ENCODE measurements around the gene WDR20. TPM values are rescaled to one million over a fixed set of nuclear protein-coding genes. Genes with fewer than 3 reads are reported as not detected.
A peak's percentile ranks its signal among the peaks of the same experiment; 100 is the strongest.
"Not testable (repeated sequence)": the region's sequence is repeated elsewhere in the genome, so short reads cannot be mapped to it uniquely, and the experiment has no call there.

Gene WDR20
- total RNA-seq, 1 experiment from 2014 or later, result 12.2 TPM

DNA sequence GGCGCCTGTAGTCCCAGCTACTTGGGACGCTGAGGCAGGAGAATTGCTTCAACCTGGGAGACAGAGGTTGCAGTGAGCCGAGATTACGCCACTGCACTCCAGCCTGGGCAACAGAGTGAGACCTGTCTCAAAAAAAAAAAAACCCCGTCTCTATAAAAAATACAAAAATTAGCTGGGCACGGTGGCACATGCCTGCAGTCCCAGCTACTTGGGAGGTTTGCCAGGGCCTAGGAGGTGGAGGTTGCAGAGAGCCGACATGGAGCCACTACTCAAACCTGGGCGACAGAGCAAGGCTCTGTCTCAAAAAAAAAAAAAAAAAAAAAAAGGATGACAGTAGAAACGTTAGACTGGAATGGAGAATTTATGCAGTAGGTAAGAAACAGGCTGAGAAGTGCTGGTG lies 5.7 kb upstream of the WDR20 start:
- DNase-seq (ENCODE audit: low read depth), result not testable (repeated sequence)

DNA sequence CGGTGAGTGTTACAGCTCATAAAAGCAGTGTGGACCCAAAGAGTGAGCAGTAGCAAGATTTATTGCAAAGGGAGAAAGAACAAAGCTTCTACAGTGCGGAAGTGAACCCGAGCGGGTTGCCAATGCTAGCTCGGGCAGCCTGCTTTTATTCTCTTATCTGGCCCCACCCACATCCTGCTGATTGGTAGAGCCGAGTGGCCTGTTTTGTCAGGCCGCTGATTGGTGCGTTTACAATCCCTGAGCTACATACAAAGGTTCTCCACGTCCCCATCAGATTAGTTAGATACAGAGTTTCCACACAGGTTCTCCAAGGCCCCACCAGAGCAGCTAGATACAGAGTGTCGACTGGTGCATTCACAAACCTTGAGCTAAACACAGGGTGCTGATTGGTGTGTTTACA lies 5.0 kb upstream of the WDR20 start:
- DNase-seq (ENCODE audit: low read depth), result not testable (repeated sequence)

DNA sequence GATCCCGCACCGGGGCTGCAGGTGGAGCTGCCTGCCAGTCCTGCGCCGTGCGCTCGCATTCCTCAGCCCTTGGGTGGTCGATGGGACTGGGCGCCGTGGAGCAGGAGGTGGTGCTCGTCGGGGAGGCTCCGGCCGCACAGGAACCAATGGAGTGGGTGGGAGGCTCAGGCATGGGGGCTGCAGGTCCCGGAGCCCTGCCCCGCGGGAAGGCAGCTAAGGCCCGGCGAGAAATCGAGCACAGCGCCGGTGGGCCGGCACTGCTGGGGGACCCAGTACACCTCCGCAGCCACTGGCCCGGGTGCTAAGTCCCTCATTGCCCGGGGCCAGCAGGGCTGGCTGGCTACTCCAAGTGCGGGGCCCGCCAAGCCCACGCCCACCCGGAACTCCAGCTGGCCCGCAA lies 4.2 kb upstream of the WDR20 start:
- not testable (repeated sequence) for DNase-seq (ENCODE audit: low read depth)

DNA sequence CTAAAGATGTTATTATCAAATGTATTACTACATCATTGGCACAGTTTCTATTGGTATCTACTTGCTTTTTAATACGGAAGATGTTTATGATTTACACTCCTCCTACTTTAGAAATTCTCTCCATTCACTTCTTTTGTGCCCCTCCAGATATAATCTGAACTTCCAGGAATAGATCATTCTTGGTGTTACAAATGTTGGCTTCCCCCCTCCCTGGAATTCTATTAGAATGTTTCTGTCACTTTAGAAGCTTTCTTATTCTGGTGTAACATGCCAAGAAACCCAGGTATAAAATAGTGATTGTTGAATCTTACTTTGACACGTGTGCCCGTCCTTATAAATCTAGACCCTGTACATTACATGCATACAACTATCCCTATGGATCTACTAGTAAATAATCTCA lies 1.2 kb upstream of the WDR20 start:
- no peak for DNase-seq (ENCODE audit: low read depth)

DNA sequence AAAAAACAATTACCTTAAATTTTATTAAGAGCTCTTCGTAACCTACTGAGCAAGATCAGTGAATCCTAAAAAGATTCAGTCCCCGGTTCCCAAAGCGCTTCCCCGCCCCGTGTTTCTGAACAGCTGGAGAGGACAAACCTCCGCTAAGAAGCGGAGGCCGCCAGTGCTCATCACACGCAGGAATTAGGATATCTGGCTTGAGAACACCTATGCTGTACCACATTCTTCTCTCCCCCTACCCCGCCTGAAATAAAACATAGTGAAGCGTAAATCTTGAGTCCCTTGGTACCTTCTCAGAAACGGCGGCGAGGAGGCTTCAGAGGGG lies 774 bp upstream of the WDR20 start:
- DNase-seq (ENCODE audit: low read depth), result no peak

DNA sequence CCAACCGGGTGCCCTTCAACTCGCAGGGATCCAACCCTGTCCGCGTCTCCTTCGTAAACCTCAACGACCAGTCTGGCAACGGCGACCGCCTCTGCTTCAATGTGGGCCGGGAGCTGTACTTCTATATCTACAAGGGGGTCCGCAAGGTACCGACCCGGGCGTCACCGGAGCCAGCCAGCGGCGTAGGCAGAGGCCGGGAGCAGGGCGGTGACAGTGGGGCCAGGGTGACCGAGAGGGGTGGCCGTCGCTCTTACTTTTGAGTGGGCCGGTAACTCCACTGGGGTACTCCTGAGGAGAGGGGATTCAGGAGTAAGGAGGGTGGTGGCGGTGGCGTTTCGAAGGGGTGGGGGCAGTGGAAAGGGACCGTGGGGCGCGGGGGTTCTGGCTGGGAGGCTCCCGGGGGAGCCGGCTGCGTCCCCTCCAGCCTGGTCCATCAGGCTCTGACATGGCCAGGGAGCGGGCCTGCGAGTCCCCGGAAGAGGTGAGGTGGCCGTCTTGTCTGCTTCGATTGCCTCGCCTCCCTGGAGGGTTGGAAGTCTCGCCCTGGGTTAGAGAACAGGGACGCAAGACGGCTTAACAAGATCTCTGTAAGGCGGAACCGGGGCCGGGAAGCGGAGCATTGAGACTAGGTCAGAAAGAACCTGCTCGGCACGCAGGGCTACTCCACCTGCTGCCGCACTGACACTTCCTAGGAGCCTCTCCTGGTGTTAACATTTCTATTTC lies 491 bp downstream of the WDR20 start:
- peak; percentile 54 for DNase-seq (ENCODE audit: low read depth)

DNA sequence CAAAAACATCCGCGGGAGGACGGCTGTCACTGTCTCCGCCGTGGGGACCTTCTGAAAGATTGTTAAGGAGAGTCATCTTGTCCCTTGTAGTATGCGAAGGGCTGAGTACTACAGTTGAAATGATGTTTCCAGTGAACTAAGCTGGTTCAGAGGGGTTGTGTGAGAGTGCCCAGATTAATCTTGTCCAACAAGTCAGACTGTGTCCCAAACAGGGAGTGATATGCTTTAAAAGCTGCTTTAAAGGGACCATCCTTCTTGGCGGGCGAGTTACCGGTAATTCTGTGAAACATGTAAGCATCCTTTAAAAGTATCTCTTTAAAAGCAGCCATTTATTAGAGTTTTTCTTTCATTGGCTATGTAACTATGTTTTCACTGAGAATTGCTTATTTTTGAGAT lies 1.1 kb downstream of the WDR20 start:
- no peak for DNase-seq (ENCODE audit: low read depth)

DNA sequence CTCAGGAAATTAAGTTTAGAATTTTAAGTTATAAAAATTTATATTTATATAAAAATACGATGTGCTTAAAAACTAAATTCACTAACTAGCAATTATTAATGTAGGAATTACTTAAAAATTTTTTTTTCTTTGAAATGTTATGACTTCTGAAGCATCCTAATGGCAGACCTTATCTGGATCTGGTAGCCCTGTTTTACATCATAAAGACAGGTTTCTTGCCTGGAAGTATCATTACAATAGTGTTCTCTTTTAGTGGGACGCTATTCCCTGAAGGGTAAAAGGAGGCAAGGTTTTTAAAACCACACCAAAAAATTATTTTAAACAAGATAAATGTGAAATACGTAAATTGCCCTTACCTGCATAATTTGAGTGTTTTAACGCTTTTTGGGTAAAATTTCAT lies 2.1 kb downstream of the WDR20 start:
- no peak for DNase-seq (ENCODE audit: low read depth)

DNA sequence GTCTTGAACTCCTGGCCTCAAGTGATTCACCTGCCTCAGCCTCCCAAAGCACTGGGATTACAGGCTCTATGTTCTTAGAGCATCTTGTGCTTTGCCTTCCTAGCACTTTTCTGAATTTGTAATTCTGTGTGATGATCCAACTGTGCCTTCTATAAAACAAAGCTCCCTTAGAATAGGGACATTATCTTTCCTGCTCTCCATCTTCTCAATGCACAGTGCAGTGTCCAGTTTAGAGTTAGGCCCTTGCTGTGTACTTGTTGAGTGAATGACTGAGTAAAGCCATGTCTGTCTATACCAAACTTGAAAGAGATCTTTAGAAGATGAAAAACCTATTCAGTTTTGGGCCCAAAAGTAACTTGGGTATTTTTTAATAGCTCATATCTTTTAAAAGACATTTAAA lies 5.2 kb downstream of the WDR20 start:
- no peak for DNase-seq (ENCODE audit: low read depth)

DNA sequence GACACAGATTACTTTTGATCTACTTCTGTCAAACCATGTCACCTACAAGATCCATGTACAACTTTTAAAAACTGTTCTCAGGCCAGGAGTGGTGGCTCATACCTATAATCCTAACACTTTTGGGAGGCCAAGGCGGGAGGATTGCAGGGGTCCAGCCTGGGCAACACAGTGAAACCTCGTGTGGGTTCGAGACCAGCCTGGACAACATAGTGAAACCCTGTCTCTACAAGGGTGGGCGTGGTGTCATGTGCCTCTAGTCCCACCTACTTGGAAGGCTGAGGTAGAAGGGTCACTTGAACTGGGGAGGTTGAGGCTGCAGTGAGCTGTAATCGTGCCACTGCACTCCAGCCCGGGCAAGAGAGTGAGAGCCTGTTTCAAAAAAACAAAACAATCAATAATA lies 5.7 kb downstream of the WDR20 start:
- DNase-seq (ENCODE audit: low read depth), result no peak

DNA sequence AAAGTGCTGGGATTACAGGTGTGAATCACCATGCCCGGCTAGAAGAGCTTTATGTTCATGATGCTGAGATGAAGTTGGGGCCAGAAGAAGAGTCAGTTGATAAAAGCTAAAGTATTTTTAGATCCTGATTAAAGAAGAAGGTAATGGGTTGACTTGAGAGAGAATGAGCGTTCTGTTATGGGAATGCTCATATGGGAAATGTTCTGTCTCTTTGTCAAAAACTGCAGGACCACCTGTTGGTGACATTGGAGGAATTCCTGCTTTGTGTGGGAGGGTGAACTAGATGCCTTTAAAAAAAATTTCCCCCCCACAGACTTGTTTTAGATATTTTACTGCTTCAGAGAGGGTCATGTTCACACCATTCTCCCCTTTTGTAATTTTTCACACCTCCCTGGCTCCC lies 6.7 kb downstream of the WDR20 start:
- no peak for DNase-seq (ENCODE audit: low read depth)

DNA sequence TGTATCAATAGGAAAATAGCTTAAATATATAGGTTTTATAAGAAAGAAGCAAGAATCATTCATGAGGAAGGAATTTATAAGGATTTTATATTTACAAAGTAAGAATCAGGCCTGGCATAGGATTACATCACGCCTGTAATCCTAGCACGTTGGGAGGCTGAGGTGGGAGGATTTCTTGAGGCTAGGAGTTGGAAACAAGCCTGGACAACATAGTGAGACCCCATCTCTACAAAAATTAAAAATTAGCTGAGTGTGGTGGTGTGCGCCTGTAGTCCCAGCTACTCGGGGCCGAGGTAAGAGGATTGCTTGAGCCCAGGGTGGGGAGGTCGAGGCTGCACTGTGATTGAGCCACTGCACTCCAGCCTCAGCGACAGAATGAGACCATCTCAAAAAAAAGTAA lies 10.4 kb downstream of the WDR20 start:
- DNase-seq (ENCODE audit: low read depth), result no peak

DNA sequence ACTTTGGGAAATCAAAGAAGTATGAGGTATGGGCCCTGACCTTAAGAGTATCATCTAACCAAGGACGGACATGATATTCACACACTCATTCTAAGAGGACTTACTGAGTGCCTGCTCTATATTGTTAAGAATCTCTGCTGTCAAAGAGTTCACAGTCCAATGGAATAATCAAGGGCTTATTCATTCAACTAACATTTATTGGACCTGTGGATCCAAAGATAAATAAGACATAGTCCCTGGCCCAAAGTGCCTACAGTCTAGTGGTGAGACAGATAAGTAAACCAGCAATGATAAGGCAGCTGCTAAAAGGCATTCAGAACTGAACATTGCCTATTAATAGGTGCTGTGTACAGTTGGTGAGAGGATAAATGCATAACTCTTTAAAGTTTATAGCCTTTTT lies 11.0 kb downstream of the WDR20 start:
- no peak for DNase-seq (ENCODE audit: low read depth)

DNA sequence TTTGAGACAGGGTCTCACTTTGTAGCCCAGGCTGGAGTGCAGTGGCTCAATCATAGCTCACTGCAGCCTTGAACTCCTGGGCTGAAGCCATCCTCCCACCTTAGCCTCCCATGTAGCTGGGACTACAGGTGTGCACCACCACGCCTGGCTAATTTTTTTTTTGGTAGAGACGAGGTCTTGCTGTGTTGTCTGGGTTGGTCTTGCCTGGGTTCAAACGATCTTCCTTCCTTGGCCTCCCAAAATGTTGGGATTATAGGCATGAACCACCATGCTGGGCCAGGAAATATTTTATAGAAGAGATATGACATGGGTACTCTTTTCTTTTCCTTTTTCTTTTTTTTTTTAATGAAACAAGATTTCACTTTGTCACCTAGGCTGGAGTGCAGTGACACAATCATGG lies 11.7 kb downstream of the WDR20 start:
- DNase-seq (ENCODE audit: low read depth), result not testable (repeated sequence)

DNA sequence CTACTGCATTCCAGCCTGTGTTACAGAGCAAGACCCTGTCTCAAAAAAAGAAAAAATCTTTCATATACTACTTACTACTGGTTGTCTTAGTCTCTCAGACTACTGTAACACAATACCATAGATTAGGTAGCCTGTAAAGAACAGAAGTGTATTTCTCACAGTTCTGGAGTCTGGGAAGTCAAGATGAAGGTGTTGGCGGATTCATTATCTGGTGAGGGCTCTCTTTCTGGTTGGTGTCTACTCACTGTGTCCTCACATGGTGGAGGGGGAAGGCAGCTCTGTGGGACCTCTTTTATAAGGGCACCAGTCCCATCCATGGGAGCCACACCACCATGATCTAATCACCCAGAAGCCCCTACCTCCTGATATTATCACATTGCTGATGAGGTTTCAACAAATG lies 14.4 kb downstream of the WDR20 start:
- DNase-seq (ENCODE audit: low read depth), result no peak

DNA sequence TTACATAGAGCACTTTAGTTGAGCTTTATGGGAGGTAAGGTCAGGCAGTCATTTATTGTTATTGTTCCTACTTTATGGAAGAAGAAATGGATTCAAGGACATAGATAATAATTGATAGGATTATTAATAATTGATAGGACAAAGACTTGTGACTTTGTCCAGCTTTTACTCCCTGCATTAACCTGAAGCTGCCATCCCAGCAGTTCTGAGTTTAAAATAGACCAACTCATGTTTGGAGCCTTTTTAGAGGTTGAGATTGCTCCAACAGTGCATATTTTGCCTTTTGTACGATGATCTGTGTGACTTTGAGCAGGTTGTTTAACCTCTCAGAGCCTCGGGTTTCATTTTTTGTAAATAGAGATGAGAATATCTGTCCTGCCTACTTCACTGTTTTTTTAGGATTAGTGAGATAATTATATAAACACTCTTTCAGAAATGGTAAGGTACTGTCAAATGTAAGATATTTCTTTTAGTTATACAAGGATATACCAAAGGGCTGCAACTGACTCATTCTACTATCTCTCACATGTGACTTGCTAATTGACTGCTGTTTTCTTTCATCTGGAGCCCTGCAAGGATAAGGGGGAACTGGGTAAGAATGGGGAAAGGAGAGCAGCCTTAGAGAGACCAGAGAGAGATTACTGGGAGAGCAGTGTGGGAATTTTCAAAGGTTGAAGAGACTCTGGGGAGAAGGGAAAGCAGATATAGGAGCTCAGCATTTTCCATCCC lies 15.3 kb downstream of the WDR20 start:
- peak; percentile 38 for DNase-seq (ENCODE audit: low read depth)

DNA sequence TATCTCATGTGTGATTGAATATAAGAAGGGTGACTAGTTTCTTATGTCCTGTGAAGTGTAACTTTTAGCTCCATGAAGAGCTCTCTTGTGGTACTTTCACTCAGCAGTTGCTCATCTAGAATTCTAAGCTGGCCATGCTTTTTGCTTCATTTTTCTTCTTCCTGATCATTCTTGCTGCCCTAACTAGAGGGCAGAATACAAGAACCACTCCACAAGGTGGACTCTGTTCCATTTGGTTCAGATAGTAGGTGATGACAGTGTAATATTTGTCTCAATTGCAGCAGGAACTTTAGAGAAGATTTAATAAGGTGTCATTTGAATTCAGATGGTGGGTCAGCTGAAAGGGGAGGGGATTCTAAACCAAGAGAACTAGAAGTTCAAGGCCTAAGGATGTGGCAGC lies 17.6 kb downstream of the WDR20 start:
- DNase-seq (ENCODE audit: low read depth), result no peak

DNA sequence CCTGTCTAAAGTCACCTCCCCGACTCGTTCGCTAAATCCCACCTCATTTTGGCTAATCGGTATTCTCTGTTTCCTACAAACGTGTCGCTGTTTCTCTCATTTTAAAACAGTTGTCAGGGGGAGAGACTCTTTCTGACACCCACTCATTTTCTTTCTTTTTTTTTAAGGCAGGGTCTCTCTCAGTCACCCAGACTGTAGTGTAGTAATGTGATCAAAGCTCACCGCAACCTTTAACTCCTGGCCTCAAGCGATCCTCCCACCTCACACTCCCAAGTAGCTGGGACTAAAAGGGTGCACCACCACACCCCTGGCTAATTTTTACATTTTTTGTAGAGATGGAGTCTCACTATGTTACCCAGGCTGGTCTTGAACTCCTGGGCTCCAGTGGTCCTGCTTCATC lies 19.1 kb downstream of the WDR20 start:
- DNase-seq (ENCODE audit: low read depth), result no peak

DNA sequence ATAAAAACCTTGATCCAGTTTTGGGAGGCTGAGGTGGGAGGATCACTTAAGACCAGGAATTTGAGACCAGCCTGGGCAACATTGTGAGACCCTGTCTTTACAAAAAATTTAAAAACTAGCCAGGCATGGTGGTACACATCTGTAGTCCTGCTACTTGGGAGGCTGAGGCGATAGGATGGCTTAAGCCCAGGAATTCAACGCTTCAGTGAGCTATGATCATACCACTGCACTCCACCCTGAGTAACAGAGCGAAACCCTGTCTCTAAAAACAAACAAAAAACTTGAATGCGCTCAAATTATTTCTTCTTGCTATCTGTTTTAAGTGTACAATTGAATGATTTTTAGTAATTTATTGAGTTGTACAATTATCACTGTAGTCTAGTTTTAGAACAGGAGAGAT lies 20.1 kb downstream of the WDR20 start:
- no peak for DNase-seq (ENCODE audit: low read depth)

DNA sequence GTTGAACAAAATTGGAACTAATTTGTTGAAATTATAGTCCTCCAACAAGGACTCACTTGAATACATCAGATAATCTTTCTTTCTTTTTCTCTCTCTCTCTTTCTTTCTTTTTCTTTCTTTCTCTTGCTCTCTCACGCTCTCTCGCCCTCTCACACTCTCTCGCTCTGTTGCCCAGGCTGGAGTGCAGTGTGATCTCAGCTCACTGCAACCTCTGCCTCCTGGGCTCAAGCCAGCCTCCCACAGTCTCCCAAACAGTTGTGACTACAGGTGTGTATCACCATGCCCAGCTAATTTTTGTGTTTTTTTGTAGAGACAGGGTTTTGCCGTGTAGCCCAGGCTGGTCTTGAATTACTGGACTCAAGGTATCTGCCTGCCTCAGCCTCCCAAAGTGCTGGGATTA lies 22.8 kb downstream of the WDR20 start:
- DNase-seq (ENCODE audit: low read depth), result no peak

DNA sequence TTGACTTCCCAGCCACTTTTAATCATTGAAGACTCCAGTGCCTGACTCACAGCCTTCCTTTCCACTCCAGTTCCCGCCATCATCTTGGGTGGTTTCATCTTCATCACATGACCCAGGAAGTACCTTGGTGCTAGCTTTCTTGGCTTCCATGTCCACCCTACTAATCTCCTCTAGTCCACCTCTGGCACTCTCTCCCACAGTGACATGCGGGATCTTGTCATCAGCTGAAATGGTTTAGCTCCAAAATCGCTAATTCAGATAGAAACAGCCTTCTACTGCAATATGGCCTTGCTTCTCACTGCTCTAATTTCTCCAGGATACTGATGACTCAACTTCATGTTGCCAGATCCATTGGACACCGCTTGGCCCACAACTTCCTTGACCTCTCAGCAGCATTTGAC lies 24.5 kb downstream of the WDR20 start:
- DNase-seq (ENCODE audit: low read depth), result peak; percentile 46

DNA sequence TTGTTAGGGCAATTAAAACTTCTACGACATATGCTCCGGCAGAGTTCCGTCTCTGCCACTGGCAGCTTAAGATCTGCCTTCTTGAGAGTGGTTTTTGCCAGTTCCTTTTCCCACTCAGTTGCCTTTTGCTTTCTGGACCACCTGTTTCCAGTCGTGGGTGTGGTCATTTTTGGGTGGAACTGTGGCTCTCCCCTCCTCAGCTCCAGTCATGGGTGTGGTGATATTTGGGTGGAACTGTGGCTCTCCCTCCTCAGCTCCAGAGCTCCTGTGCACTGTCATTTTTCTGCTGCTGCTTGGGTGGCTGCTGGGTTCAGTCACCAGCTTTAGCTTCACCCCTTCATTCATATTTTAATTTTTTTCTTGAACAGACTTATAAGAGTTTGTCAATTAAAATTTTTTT lies 25.3 kb downstream of the WDR20 start:
- DNase-seq (ENCODE audit: low read depth), result no peak

DNA sequence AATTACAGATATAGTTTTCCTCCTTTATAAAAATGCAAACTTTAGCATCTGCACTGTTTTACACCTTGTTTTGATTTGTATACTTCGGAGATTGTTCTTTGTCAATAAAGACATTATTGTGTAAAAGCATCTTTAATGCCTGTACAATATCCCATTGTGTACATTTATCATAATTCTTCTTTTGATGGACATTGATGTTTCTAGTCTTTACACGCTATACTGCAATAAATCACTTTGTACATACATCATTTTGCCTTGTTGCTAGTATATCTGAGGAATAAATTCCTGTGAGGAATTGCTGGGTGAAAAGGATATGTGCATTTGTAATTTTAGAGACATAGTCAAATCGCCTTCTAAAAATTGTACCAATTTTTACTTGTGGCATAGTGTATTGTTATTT lies 30.4 kb downstream of the WDR20 start:
- DNase-seq (ENCODE audit: low read depth), result no peak

All from Daoy (cell line).